Measurements from ENCODE around the gene ATOSB.

DNA sequence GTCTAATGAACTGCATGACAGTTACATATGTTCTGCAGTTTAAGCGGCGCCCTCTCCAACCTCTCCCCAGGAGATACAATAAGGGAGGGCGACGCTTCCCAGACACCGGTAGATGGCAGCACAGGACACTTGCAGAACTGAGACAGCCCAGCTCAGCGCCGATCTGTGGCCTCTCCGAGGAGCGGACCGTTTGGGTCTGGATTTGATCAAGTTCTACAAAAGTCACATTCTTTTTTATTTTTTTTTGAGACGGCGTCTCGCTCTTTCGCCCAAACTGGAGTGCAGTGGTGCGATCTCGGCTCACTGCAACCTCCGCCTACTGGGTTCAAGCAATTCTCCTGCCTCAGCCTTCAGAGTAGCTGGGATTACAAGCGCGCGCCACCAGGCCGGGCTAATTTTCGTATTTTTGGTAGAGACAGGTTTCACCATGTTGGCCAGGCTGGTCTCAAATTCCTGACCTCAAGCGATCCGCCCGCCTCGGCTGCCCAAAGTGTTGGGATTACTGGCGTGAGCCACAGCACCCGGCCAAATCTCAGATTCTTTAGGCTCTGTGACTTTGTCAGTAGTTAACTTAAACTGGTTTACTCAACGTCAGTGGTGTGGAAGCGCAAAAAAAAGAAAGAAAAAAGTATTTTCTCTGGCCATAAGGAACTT, 1.4 kb upstream of the ATOSB start:
- TF ChIP-seq POLR2A (IDR thresholded peaks at IDR 0.05) (no peak), CTCF (IDR thresholded peaks at IDR 0.05) (peak; percentile 65 to 96 (median 92)), POLR2AphosphoS5 (IDR thresholded peaks at IDR 0.05) (peak in 1 of 3 donors; percentile 26)

All from breast epithelium (tissue), 3 donors.